PC-9 (cell line): ENCODE results near the gene RNF125. TPM values are rescaled to one million over a fixed set of nuclear protein-coding genes. Genes with fewer than 3 reads are reported as not detected.

Experiments
- BruUV-seq: library from RNA; stranded (reverse); fragments of 400-500 nt; replicated peaks from 2 replicates; lab custom pipeline; 2021; lab: Mats Ljungman, UMichigan
- CTCF ChIA-PET: fragments of 300-600 bp; sonication (Branson Sonifier 250); formaldehyde crosslinking; loops from one replicate; lab custom pipeline; 2022; ENCODE audit warnings: antibody characterized with exemption; lab: Charles Lee
- POLR2A ChIA-PET: fragments of 300-600 bp; sonication (Branson Sonifier 250); formaldehyde crosslinking; loops from one replicate; lab custom pipeline; 2022; ENCODE audit warnings: antibody characterized with exemption; ENCODE audit not compliant: unreplicated experiment; lab: Charles Lee
- DNase-seq, 2 experiments: peaks; one replicate each; pipeline versions ENCODE4 v3.0.0 to v3.0.0-alpha.2; 2015 to 2022; ENCODE audit warnings: mixed read lengths in 1 of 2
- H2AFZ ChIP-seq: fragments of 200-600 bp; sonication (generic); 2 replicates; pipeline ENCODE4 v1.8.1; 2017; ENCODE audit warnings: antibody characterized with exemption
- H3F3A ChIP-seq: fragments of 200-600 bp; sonication (generic); 2 replicates; pipeline ENCODE4 v1.8.1; 2017; ENCODE audit warnings: antibody characterized with exemption, mild to moderate bottlenecking, low read depth; ENCODE audit not compliant: insufficient read depth
- H3K27ac ChIP-seq: fragments of 200-600 bp; sonication (generic); 2 replicates; pipeline ENCODE4 v1.6.1; 2016; ENCODE audit warnings: mixed run types
- H3K27me3 ChIP-seq: fragments of 200-600 bp; sonication (generic); 2 replicates; pipeline ENCODE4 v1.6.1; 2016; ENCODE audit warnings: low read depth, mixed run types; ENCODE audit not compliant: insufficient read depth
- H3K36me3 ChIP-seq: fragments of 200-600 bp; sonication (generic); 2 replicates; pipeline ENCODE4 v1.6.1; 2016; ENCODE audit warnings: low read depth, mixed run types
- H3K4me1 ChIP-seq: fragments of 200-600 bp; sonication (generic); replicated peaks from 2 replicates; pipeline ENCODE4 v1.6.1; 2016; ENCODE audit warnings: mixed run types; ENCODE audit not compliant: insufficient read depth
- H3K4me2 ChIP-seq: fragments of 200-600 bp; sonication (generic); 2 replicates; pipeline ENCODE4 v1.6.1; 2017; ENCODE audit warnings: mixed run types
- H3K4me3 ChIP-seq: fragments of 200-600 bp; sonication (generic); 2 replicates; pipeline ENCODE4 v1.6.1; 2016; ENCODE audit warnings: mixed run types
- H3K79me2 ChIP-seq: fragments of 200-600 bp; sonication (generic); 2 replicates; pipeline ENCODE4 v1.6.1; 2017; ENCODE audit warnings: low read depth, mixed run types
- H3K9me2 ChIP-seq: fragments of 200-600 bp; sonication (generic); 2 replicates; pipeline ENCODE4 v1.8.1; 2017; ENCODE audit warnings: mild to moderate bottlenecking; ENCODE audit not compliant: insufficient read depth
- H3K9me3 ChIP-seq: fragments of 200-600 bp; sonication (generic); 2 replicates; pipeline ENCODE4 v1.8.1; 2016; ENCODE audit warnings: low read depth; ENCODE audit not compliant: insufficient read depth
- H4K20me1 ChIP-seq: fragments of 200-600 bp; sonication (generic); 2 replicates; pipeline ENCODE4 v1.8.1; 2017; ENCODE audit not compliant: insufficient read depth
- CTCF ChIP-seq: fragments of 200-600 bp; sonication (generic); conservative IDR thresholded peaks from 2 replicates; pipeline ENCODE4 v1.6.1; 2017; ENCODE audit warnings: mixed run types, antibody characterized with exemption, mild to moderate bottlenecking, moderate library complexity
- EZH2 ChIP-seq: fragments of 200-600 bp; sonication (generic); IDR thresholded peaks from 2 replicates; pipeline ENCODE4 v1.8.0; 2017; ENCODE audit warnings: antibody characterized with exemption, low read depth
- intact Hi-C: fragments of 100-400 bp; cut with micrococcal nuclease; formaldehyde crosslinking; loops from one replicate; pipeline ENCODE4 v1.10.0; 2022; ENCODE audit not compliant: unreplicated experiment
- total RNA-seq: library from RNA; stranded (reverse); gene quantifications from 2 replicates; pipeline ENCODE4 v1.2.3, GENCODE V29; 2021

The RNF125 gene
- total RNA-seq, 1 experiment from 2014 or later, result 0.15 TPM

GRCh38 chr18:32096946-32097345 lies 78.3 kb downstream of the RNF125 start:
- Histone ChIP-seq H3F3A (no peaks in the 10 kb centered on the region), H3K79me2 (peaks cover 74% of the 10 kb centered on the region), H3K27me3 (no peaks in the 10 kb centered on the region), H3K9me3 (no peaks in the 10 kb centered on the region), H3K9me2 (no peaks in the 10 kb centered on the region), H2AFZ (no peak overlapping the region), H3K4me1 (no peaks in the 10 kb centered on the region), H3K27ac (no peak overlapping the region), H3K4me3 (no peak overlapping the region), H3K36me3 (no peaks in the 10 kb centered on the region), H3K4me2 (no peak overlapping the region), H4K20me1 (peaks cover 4% of the 10 kb centered on the region; the same call in 1 of the 2 replicates)
- TF ChIP-seq CTCF, result no peak
- no peak for TF ChIP-seq EZH2
- ChIA-PET POLR2A (no interaction called here), CTCF (no interaction called here)
- no peak for DNase-seq
- BruUV-seq, result no TSS peak
- intact Hi-C loops, result no loop called here

GRCh38 chr18:32104516-32104915 lies 85.9 kb downstream of the RNF125 start:
- Histone ChIP-seq H4K20me1 (no peaks in the 10 kb centered on the region), H2AFZ (no peak overlapping the region), H3K27me3 (no peaks in the 10 kb centered on the region), H3K36me3 (no peaks in the 10 kb centered on the region), H3K9me3 (no peaks in the 10 kb centered on the region), H3K79me2 (peaks cover 44% of the 10 kb centered on the region), H3K4me2 (no peak overlapping the region), H3F3A (no peaks in the 10 kb centered on the region), H3K27ac (no peak overlapping the region), H3K4me1 (no peaks in the 10 kb centered on the region), H3K4me3 (no peak overlapping the region), H3K9me2 (no peaks in the 10 kb centered on the region)
- POLR2A ChIA-PET, result no interaction called here
- CTCF ChIA-PET, result no interaction called here
- BruUV-seq, result no TSS peak
- TF ChIP-seq CTCF (no peak), EZH2 (no peak)
- no peak for DNase-seq
- intact Hi-C loops, result no loop called here

GRCh38 chr18:32110005-32110404 lies 91.4 kb downstream of the RNF125 start:
- Histone ChIP-seq H3K9me2 (no peaks in the 10 kb centered on the region), H3K27ac (no peak overlapping the region), H3K27me3 (no peaks in the 10 kb centered on the region), H2AFZ (no peak overlapping the region), H3K4me3 (no peak overlapping the region), H3K4me1 (no peaks in the 10 kb centered on the region), H3F3A (no peaks in the 10 kb centered on the region), H3K9me3 (no peaks in the 10 kb centered on the region), H3K79me2 (peaks cover 30% of the 10 kb centered on the region), H3K36me3 (no peaks in the 10 kb centered on the region), H4K20me1 (0 out of 2 replicates have a peak, but pooled peaks cover 2% of the 10 kb centered on the region), H3K4me2 (no peak overlapping the region)
- no TSS peak for BruUV-seq
- ChIA-PET POLR2A (no interaction called here), CTCF (no interaction called here)
- intact Hi-C loops, result no loop called here
- no peak for DNase-seq
- TF ChIP-seq EZH2 (no peak), CTCF (no peak)
